NCI-H146 (cell line): ENCODE measurements around the gene XRCC4.
"Not testable (repeated sequence)": the region's sequence is repeated elsewhere in the genome, so short reads cannot be mapped to it uniquely, and the experiment has no call there.

Source experiments
- DNase-seq: peaks from one replicate; lab custom pipeline; 2025; lab: John Stamatoyannopoulos, UW

Gene XRCC4

GRCh38 chr5:83076742-83077661 is at the start of gene XRCC4, which contains the start of gene TMEM167A:
XRCC4 (plus strand) TSS chr5:83077547; CDS start chr5:83104920, 27,373 bp downstream.
TMEM167A (minus strand) TSS chr5:83077394; CDS start chr5:83077323, 71 bp downstream.
- DNase-seq = peak; percentile 97

DNA sequence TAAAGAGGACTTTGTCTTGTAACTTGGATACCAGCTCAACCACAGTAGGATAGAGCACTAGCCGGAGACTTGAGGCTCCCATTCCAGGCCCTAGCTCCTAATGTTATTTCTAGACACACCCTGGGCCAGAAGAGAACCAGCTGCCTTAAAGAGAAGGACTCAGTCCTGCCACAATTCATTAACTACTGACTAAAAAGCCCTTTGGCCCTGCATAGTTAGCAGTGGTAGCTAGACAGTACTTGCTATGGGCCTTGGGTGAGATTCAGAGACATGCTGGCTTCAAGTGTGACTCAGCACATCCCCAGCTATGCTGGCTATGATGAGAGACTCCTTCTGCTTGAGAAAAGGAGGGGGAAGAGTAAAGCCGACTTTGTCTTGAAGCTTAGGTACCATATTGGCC is 47.4 kb upstream of the XRCC4 start:
- no peak for DNase-seq

GRCh38 chr5:83031381-83031780 is 46.0 kb upstream of the XRCC4 start:
- no peak for DNase-seq

DNA sequence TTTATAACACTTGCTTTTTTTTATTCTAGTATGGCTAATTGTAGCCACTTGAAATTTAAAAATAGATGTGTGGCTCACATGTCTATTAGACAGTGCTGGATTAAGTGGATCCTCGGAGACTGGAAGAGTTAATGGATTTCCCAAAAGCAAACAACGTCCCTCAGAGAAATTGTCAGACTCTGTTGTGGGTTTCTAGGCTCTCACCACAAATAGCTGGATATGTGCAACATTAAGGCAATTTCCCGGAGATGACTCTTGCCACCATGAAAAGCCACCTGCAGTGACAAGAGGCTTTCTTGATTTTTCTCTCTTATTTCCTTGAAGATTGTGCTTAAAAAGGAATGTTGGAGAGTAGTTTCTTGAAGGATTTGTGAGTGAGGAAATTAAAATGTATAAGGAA is 43.3 kb upstream of the XRCC4 start:
- no peak for DNase-seq

GRCh38 chr5:83034528-83035207 is 42.7 kb upstream of the XRCC4 start:
- no peak for DNase-seq

GRCh38 chr5:83035373-83036100 is 41.8 kb upstream of the XRCC4 start:
- DNase-seq = no peak

DNA sequence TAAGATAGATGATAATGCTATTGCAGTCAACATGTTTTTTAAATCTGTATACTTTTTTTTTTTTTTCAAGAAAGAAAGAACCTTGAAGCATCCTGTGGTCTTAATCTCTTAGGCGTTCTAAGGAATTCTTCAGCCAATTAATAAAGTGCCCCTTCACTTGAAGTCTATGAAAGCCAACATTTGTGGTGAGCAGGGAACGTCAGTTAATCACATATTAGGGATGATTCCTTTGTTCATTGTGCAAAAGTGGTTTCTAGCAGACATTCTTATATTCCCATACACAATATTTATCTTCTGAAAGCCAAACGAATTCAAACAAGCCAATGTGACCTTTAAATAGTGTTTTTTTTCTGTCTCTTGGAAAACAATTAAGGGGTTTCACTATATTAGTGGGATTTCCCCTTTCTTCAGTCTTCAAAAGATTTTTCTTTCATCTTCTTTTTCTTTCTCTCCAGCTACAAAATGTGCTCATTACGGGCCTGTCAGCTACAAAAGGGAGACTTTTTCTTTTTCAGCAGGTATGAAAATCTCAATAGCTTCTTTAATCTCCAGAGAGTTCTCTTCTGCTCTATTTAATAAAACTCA is 40.3 kb upstream of the XRCC4 start:
- no peak for DNase-seq

GRCh38 chr5:83038924-83039323 is 38.4 kb upstream of the XRCC4 start:
- no peak for DNase-seq

GRCh38 chr5:83042507-83042906 is 34.8 kb upstream of the XRCC4 start:
- no peak for DNase-seq

GRCh38 chr5:83044926-83045325 is 32.4 kb upstream of the XRCC4 start:
- DNase-seq = no peak

GRCh38 chr5:83048277-83048676 is 29.1 kb upstream of the XRCC4 start:
- DNase-seq = no peak

DNA sequence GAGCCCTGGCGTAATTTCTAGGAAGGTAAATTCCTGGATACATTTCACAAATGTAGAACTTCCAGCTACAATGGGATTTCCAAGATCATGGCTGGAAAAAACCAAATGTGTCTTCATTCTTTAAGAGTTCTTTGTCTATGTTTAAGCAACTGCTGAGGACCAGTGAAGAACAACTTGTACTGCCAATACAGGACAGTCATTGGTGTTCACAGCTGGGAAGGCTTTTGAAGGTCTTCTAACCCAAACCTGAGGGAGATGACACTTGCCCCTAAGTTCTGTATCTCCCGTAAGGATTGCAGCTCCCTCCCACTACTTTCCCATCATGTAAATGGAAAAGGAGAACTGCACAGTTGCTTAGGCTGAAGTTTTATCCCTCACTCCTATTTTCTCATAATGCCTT is 28.5 kb upstream of the XRCC4 start:
- DNase-seq = no peak

DNA sequence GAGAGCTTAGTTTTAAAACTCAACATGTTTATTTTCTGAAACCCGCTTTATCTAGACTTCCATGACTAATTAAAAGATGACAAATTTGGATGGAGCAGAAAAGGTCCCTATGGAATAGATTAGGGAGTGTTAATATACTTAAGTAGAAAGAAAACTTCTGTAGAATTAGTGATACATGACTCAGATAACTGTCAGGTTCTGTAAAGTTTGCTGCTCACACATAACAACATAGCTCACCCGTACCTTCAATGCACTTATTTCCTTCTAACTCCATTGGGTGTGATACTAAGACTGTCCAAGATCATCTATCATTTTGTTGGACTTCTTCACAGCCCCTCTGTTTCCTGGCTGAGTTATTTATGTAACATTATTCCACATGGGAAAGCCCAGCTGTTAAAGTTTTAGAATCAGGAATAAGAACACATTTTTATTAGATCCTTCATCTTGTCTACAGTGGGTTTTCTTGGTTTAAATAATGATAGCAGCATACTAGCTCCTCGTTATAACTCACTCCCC is 27.9 kb upstream of the XRCC4 start:
- DNase-seq = no peak

GRCh38 chr5:83050723-83051340 is 26.5 kb upstream of the XRCC4 start:
- DNase-seq = no peak

DNA sequence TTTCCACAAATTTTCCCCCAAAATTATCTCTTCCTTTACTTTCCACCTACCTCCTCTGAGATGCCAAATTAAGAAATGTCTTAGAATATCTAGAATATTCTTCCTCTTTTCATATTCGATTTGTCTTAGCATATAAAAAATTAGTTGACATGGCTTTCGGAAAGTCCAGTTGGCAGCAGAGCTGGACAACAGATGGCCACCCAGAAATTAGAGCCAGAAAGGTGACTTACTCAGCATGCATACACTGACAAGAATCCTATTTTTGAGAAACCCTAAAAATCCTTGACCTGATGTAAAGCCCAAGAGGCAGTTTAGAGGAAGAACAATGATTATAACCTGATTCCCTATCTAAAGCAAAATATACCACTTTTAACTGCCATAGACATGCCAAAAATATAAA is 22.2 kb upstream of the XRCC4 start:
- DNase-seq = no peak

- no peak for DNase-seq
Measured at GRCh38 chr5:83058726-83059125, 18.6 kb upstream of the XRCC4 start.

GRCh38 chr5:83059341-83059740 is 18.0 kb upstream of the XRCC4 start:
- DNase-seq = no peak

DNA sequence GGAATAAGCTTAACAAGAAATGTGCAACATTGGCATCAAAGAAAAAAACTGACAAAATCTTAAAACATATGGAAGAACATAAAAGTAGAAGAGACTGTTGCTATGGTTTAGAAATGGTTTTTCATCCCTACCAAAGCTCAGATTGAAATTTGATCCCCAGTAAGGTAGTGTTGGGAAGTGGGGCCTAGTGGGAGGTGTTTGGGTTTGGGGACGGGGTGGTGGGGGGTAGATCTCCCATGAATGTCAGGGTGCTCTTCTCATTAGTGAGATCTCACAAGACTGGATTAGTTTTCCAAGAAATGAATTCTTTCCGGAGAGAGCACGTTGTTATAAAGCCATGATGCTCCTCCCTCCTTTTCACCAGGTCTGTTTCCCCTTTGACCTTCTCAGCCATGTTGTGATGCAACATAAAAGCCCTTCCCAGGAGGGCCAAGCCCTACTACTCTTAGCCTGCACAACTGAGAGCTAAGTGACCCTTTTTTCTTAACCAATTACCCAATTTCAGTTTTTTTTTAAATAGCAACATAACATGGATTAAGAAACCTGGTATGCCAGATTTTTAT is 10.7 kb upstream of the XRCC4 start:
- DNase-seq = no peak

GRCh38 chr5:83067377-83067776 is 10.0 kb upstream of the XRCC4 start:
- not testable (repeated sequence) for DNase-seq

GRCh38 chr5:83069096-83069799 is 8.1 kb upstream of the XRCC4 start:
- DNase-seq = no peak
